AG09309 (cell line): Measurements from ENCODE around the gene HELZ2.
A peak's percentile ranks its signal among the peaks of the same experiment; 100 is the strongest.

Experiments
- DNase-seq: peaks from one replicate; pipeline ENCODE4 v3.0.0-alpha.2; 2010; ENCODE audit warnings: low read depth
- H3K4me3 ChIP-seq: 2 replicates; pipeline ENCODE4 v1.5.1; 2011; ENCODE audit warnings: mild to moderate bottlenecking, low read depth, low read length, moderate library complexity; ENCODE audit not compliant: control insufficient read depth
- CTCF ChIP-seq: IDR thresholded peaks from 2 replicates; pipeline ENCODE4 v1.5.1; 2011; ENCODE audit warnings: mild to moderate bottlenecking, low read depth, low read length, inconsistent platforms; ENCODE audit not compliant: insufficient read depth, control insufficient read depth; ENCODE audit errors: missing control alignments

HELZ2 gene

DNA sequence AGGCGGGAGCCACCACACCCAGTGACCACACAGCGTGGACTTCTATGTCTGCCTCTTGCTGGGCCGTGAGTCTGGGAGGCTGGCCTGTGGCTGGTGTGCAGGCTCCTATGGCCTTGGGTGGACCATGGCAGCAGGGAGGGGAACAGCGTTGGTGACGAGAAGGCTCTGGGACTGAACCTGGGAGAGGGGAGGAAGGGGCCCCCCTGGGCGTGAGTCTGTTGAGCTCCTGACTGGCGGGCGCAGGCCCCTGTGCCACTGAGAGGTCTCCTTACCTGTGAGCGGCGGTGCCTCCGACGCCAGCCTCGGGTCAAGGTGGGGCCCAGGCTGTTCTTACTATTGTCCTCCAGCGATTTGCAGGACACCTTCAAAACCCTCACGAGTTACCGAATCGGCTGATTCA is 12.8 kb upstream of the HELZ2 start:
- no peak for TF ChIP-seq CTCF
- DNase-seq: no peak
- H3K4me3 ChIP-seq: no peak overlapping the region

- H3K4me3 ChIP-seq: no peak overlapping the region
- TF ChIP-seq CTCF: no peak
- DNase-seq: no peak
Measured at GRCh38 chr20:63585616-63586565, 11.9 kb upstream of the HELZ2 start.

- no peak for TF ChIP-seq CTCF
- H3K4me3 ChIP-seq: no peak overlapping the region
- DNase-seq: no peak
Measured at GRCh38 chr20:63582382-63583063, 8.5 kb upstream of the HELZ2 start.

GRCh38 chr20:63580796-63581461 is 6.9 kb upstream of the HELZ2 start:
- H3K4me3 ChIP-seq: no peak overlapping the region
- peak; percentile 72 for TF ChIP-seq CTCF
- peak; percentile 13 for DNase-seq

- no peak for TF ChIP-seq CTCF
- no peak for DNase-seq
- no peak overlapping the region for H3K4me3 ChIP-seq
Measured at GRCh38 chr20:63579017-63579694, 5.1 kb upstream of the HELZ2 start.

DNA sequence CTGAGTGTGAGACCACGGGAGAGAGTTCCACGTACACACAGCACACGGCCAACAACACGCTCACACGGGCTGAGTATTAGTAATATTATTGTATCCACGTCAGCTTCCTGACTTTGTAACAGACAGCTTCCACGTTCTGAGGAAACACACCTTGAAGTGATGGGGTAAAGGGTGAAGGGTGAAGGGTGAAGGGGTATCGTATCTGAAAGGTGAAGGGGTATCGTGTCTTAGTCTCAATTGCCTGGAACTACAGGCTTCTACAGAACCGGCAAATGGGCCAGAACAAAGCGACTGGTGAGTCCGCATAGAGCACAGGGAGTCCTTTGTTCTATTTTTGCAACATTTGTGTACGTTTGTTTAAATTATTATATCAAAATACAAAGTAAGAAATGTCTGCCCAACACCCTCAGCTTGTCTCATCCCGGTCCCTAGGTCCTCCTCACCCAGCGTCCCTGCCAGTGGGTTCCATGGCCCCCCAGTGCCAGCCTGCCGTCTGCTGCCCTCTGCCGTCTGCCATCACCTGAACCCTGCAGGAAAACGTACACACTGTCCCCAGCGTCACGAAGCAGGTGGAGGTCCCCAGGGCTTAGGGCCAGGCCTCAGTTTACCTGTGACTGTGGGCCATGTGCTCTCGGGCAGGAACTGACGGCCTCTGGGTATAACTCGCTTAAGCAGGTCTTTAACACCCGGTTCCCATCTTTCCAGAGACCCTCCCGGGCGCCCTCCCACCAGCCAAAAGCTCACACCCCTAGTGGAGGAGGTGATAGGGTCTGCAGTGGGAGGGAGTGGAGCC is 4.4 kb upstream of the HELZ2 start:
- TF ChIP-seq CTCF: no peak
- no peak for DNase-seq
- no peak overlapping the region for H3K4me3 ChIP-seq
